HG02970 (cell line): ENCODE data around the gene ZNF497.
"Not testable (repeated sequence)": the region's sequence is repeated elsewhere in the genome, so short reads cannot be mapped to it uniquely, and the experiment has no call there.

ENCODE experiments used
- ATAC-seq: cut with Tn5 transposase; IDR thresholded peaks from one replicate; pipeline ENCODE4 v1.9.1; 2021; ENCODE audit warnings: mild to moderate bottlenecking, moderate library complexity, moderate number of reproducible peaks; ENCODE audit not compliant: unreplicated experiment, low FRiP score

Gene ZNF497

GRCh38 chr19:58395220-58395978 is 32.8 kb upstream of the ZNF497 start, which contains the start of gene RNF225:
TSS of gene RNF225 (plus strand) at chr19:58395656. CDS start at chr19:58396090, 434 bp downstream.
- no peak for ATAC-seq

GRCh38 chr19:58394821-58395219 is 32.3 kb upstream of the ZNF497 start:
- no peak for ATAC-seq

- ATAC-seq, result no peak
These were observed 31.1 kb upstream of the ZNF497 start for GRCh38 chr19:58393725-58394033.

GRCh38 chr19:58392945-58393724 is 30.6 kb upstream of the ZNF497 start:
- no peak for ATAC-seq

GRCh38 chr19:58388175-58388526 is 25.6 kb upstream of the ZNF497 start:
- no peak for ATAC-seq

- ATAC-seq, result peak; percentile 5
These were observed 25.0 kb upstream of the ZNF497 start for GRCh38 chr19:58387338-58388174.

- peak; percentile 91 for ATAC-seq
These were observed 24.2 kb upstream of the ZNF497 start, which contains the start of gene RPS5 for GRCh38 chr19:58386576-58387337. TSS of gene RPS5 (plus strand) at chr19:58387269. CDS start at chr19:58388138, 869 bp downstream.

- no peak for ATAC-seq
These were observed 23.5 kb upstream of the ZNF497 start for GRCh38 chr19:58385891-58386575.

- ATAC-seq, result no peak
These were observed 22.9 kb upstream of the ZNF497 start for GRCh38 chr19:58385313-58385890.

- no peak for ATAC-seq
These were observed 20.5 kb upstream of the ZNF497 start for GRCh38 chr19:58382997-58383603.

- no peak for ATAC-seq
These were observed 19.1 kb upstream of the ZNF497 start for GRCh38 chr19:58381460-58382212.

GRCh38 chr19:58380662-58381459 is 18.3 kb upstream of the ZNF497 start, which contains the start of gene ZNF837:
TSS of gene ZNF837 (minus strand) at chr19:58381030. CDS start at chr19:58369332, 11,698 bp downstream.
- ATAC-seq, result peak; percentile 78

GRCh38 chr19:58380037-58380661 is 17.6 kb upstream of the ZNF497 start:
- ATAC-seq, result no peak

- ATAC-seq, result no peak
These were observed 16.7 kb upstream of the ZNF497 start for GRCh38 chr19:58379246-58379645.

- not testable (repeated sequence) for ATAC-seq
These were observed 14.2 kb upstream of the ZNF497 start for GRCh38 chr19:58376724-58377123.

- ATAC-seq, result no peak
These were observed 11.6 kb upstream of the ZNF497 start for GRCh38 chr19:58374200-58374599.
